IPS-20b (cell line): Measurements from ENCODE around the gene LRP5.

Source experiments
- H3K27ac ChIP-seq: one replicate; pipeline ENCODE4 v1.5.1; 2013; ENCODE audit warnings: low read length
- H3K27me3 ChIP-seq: 2 replicates; pipeline ENCODE4 v1.6.1; 2013; ENCODE audit warnings: mild to moderate bottlenecking, low read length, inconsistent platforms; ENCODE audit not compliant: insufficient read depth
- H3K36me3 ChIP-seq: 2 replicates; pipeline ENCODE4 v1.6.1; 2013; ENCODE audit warnings: low read depth, mild to moderate bottlenecking, inconsistent platforms, low read length, moderate library complexity; ENCODE audit not compliant: insufficient read depth
- H3K4me1 ChIP-seq: 2 replicates; pipeline ENCODE4 v1.6.1; 2013; ENCODE audit warnings: mild to moderate bottlenecking, control low read depth, inconsistent platforms, low read length, moderate library complexity; ENCODE audit not compliant: insufficient read depth
- H3K4me3 ChIP-seq: 2 replicates; pipeline ENCODE4 v1.5.1; 2013; ENCODE audit warnings: mild to moderate bottlenecking, low read length, inconsistent platforms
- H3K9ac ChIP-seq: 2 replicates; pipeline ENCODE4 v1.6.1; 2013; ENCODE audit warnings: low read depth, mild to moderate bottlenecking, inconsistent platforms, low read length, moderate library complexity
- H3K9me3 ChIP-seq: 2 replicates; pipeline ENCODE4 v1.6.1; 2013; ENCODE audit warnings: mild to moderate bottlenecking, low read depth, low read length, inconsistent platforms; ENCODE audit not compliant: insufficient read depth

Gene LRP5

GRCh38 chr11:68479390-68479789 is 167.0 kb downstream of the LRP5 start:
- H3K4me1 ChIP-seq = no peaks in the 10 kb centered on the region
- H3K36me3 ChIP-seq = peaks cover 14% of the 10 kb centered on the region
- H3K9me3 ChIP-seq = no peaks in the 10 kb centered on the region
- H3K27me3 ChIP-seq = no peaks in the 10 kb centered on the region
- no peak overlapping the region for H3K27ac ChIP-seq
- H3K9ac ChIP-seq = no peak overlapping the region
- no peak overlapping the region for H3K4me3 ChIP-seq

GRCh38 chr11:68480193-68480592 is 167.8 kb downstream of the LRP5 start:
- Histone ChIP-seq H3K27ac (no peak overlapping the region), H3K9ac (no peak overlapping the region), H3K9me3 (no peaks in the 10 kb centered on the region), H3K4me1 (no peaks in the 10 kb centered on the region), H3K36me3 (peaks cover 13% of the 10 kb centered on the region), H3K27me3 (no peaks in the 10 kb centered on the region), H3K4me3 (no peak overlapping the region)

GRCh38 chr11:68480852-68481510 is 168.6 kb downstream of the LRP5 start:
- no peaks in the 10 kb centered on the region for H3K9me3 ChIP-seq
- H3K4me3 ChIP-seq = no peak overlapping the region
- H3K9ac ChIP-seq = no peak overlapping the region
- no peak overlapping the region for H3K27ac ChIP-seq
- H3K27me3 ChIP-seq = no peaks in the 10 kb centered on the region
- H3K36me3 ChIP-seq = peaks cover 13% of the 10 kb centered on the region
- H3K4me1 ChIP-seq = no peaks in the 10 kb centered on the region

- Histone ChIP-seq H3K36me3 (peaks cover 11% of the 10 kb centered on the region), H3K4me1 (no peaks in the 10 kb centered on the region), H3K9me3 (no peaks in the 10 kb centered on the region), H3K4me3 (no peak overlapping the region), H3K9ac (no peak overlapping the region), H3K27ac (no peak overlapping the region), H3K27me3 (no peaks in the 10 kb centered on the region)
Observed at GRCh38 chr11:68481579-68482240, 169.3 kb downstream of the LRP5 start.

GRCh38 chr11:68488623-68489022 is 176.2 kb downstream of the LRP5 start:
- Histone ChIP-seq H3K9me3 (no peaks in the 10 kb centered on the region), H3K4me1 (no peaks in the 10 kb centered on the region; the same call in 1 of the 2 replicates), H3K27me3 (no peaks in the 10 kb centered on the region), H3K9ac (no peak overlapping the region), H3K27ac (no peak overlapping the region), H3K36me3 (0 out of 2 replicates have a peak, but pooled peaks cover 3% of the 10 kb centered on the region), H3K4me3 (no peak overlapping the region)

GRCh38 chr11:68495220-68495729 is 182.9 kb downstream of the LRP5 start:
- Histone ChIP-seq H3K4me3 (no peak overlapping the region), H3K27me3 (no peaks in the 10 kb centered on the region), H3K9me3 (no peaks in the 10 kb centered on the region), H3K9ac (no peak overlapping the region), H3K36me3 (no peaks in the 10 kb centered on the region), H3K4me1 (peaks cover 9% of the 10 kb centered on the region), H3K27ac (no peak overlapping the region)

GRCh38 chr11:68495872-68496271 is 183.5 kb downstream of the LRP5 start:
- H3K9ac ChIP-seq = no peak overlapping the region
- peaks cover 9% of the 10 kb centered on the region for H3K4me1 ChIP-seq
- H3K4me3 ChIP-seq = no peak overlapping the region
- H3K27me3 ChIP-seq = no peaks in the 10 kb centered on the region
- H3K9me3 ChIP-seq = no peaks in the 10 kb centered on the region
- H3K36me3 ChIP-seq = no peaks in the 10 kb centered on the region
- no peak overlapping the region for H3K27ac ChIP-seq

- no peaks in the 10 kb centered on the region for H3K27me3 ChIP-seq
- H3K36me3 ChIP-seq = no peaks in the 10 kb centered on the region
- no peaks in the 10 kb centered on the region for H3K9me3 ChIP-seq
- H3K4me3 ChIP-seq = no peak overlapping the region
- no peak overlapping the region for H3K27ac ChIP-seq
- no peak overlapping the region for H3K9ac ChIP-seq
- peaks cover 9% of the 10 kb centered on the region for H3K4me1 ChIP-seq
Observed at GRCh38 chr11:68497761-68498160, 185.4 kb downstream of the LRP5 start.

GRCh38 chr11:68498321-68498720 is 185.9 kb downstream of the LRP5 start:
- Histone ChIP-seq H3K9ac (no peak overlapping the region), H3K4me3 (no peak overlapping the region), H3K9me3 (no peaks in the 10 kb centered on the region), H3K27me3 (no peaks in the 10 kb centered on the region), H3K27ac (no peak overlapping the region), H3K36me3 (no peaks in the 10 kb centered on the region), H3K4me1 (peaks cover 9% of the 10 kb centered on the region)
